Measurements from ENCODE around the gene ZFC3H1.

ZFC3H1 gene

GRCh38 chr12:71685914-71686657, 22.4 kb upstream of the ZFC3H1 start, which contains the start of gene TMEM19:
Gene TMEM19 (plus strand): TSS chr12:71686082. CDS start chr12:71686681, 599 bp downstream.
- H3K4me1 ChIP-seq (ENCODE audit: insufficient read depth, low read length, poor library complexity, severe bottlenecking): peaks cover 44% of the 10 kb centered on the region

DNA sequence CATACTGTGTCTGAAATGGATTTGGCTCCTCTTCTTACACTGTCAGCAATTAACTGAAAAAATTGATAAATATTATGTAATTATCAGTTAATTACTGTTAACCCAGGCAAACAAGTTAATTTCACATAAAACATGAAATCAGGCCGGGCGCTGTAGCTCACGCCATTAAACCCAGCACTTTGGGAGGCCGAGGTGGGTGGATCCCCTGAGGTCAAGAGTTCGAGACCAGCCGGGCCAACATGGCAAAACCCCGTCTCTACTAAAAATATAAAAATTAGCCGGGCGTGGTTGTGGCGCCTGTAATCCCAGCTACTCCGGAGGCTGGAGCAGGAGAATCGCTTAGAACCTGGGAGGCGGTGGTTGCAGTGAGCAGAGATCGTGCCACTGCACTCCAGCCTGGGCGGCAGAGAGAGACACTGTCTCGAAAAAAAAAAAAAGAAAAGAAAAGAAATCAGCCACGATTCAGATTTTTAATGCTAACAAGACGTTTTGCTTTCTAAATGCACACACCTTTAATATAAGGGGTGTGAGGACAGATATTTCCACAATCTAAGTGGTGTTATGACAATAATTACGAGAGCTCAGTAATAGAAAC, 21.8 kb upstream of the ZFC3H1 start:
- TF ChIP-seq EZH2phosphoT487 (IDR thresholded peaks at IDR 0.05; ENCODE audit: borderline replicate concordance) (no peak), CTCF (conservative IDR thresholded peaks at IDR 0.05; ENCODE audit: low read length) (no peak)
- peaks cover 37% of the 10 kb centered on the region for H3K4me1 ChIP-seq (ENCODE audit: insufficient read depth, low read length, poor library complexity, severe bottlenecking)
- peak overlapping the region; percentile 81 for H3K9ac ChIP-seq (ENCODE audit: low read depth, low read length, poor library complexity, severe bottlenecking)
- peak overlapping the region; percentile 96 for H3K4me3 ChIP-seq (ENCODE audit: low read length, poor library complexity, severe bottlenecking)
- H2AFZ ChIP-seq (ENCODE audit: low read length): peak overlapping the region; percentile 89
- peak overlapping the region; percentile 80 for H3K4me2 ChIP-seq (ENCODE audit: low read depth, low read length, poor library complexity, severe bottlenecking)
- no peaks in the 10 kb centered on the region for H3K27me3 ChIP-seq (ENCODE audit: insufficient read depth, low read length, poor library complexity, severe bottlenecking)
- no peaks in the 10 kb centered on the region for H3F3A ChIP-seq (ENCODE audit: low read depth)
- H3K9me3 ChIP-seq (ENCODE audit: insufficient read depth, low read depth, low read length): no peaks in the 10 kb centered on the region
- H4K20me1 ChIP-seq (ENCODE audit: insufficient read depth, low read length, poor library complexity, severe bottlenecking): no peaks in the 10 kb centered on the region
- peaks cover 31% of the 10 kb centered on the region for H3K79me2 ChIP-seq (ENCODE audit: insufficient read depth, low read length)
- H3K9me2 ChIP-seq (replicated peaks; ENCODE audit: low read depth, low read length): no peaks in the 10 kb centered on the region
- H3K36me3 ChIP-seq (ENCODE audit: insufficient read depth, low read length): no peaks in the 10 kb centered on the region

More at GRCh38 chr12:71685914-71686657, 22.4 kb upstream of the ZFC3H1 start, which contains the start of gene TMEM19:
- peak within 1 kb of the TSS; percentile 96 for H3K4me3 ChIP-seq (ENCODE audit: low read length, poor library complexity, severe bottlenecking)
- H4K20me1 ChIP-seq (ENCODE audit: insufficient read depth, low read length, poor library complexity, severe bottlenecking): no peaks in the 10 kb centered on the region
- no peaks in the 10 kb centered on the region for H3F3A ChIP-seq (ENCODE audit: low read depth)
- peak within 1 kb of the TSS; percentile 89 for H2AFZ ChIP-seq (ENCODE audit: low read length)
- peaks cover 31% of the 10 kb centered on the region for H3K79me2 ChIP-seq (ENCODE audit: insufficient read depth, low read length)
- peak; percentile 35 for TF ChIP-seq CTCF (conservative IDR thresholded peaks at IDR 0.05; ENCODE audit: low read length)
- TF ChIP-seq EZH2phosphoT487 (IDR thresholded peaks at IDR 0.05; ENCODE audit: borderline replicate concordance): no peak
- H3K9ac ChIP-seq (ENCODE audit: low read depth, low read length, poor library complexity, severe bottlenecking): peak within 1 kb of the TSS; percentile 81
- H3K36me3 ChIP-seq (ENCODE audit: insufficient read depth, low read length): no peaks in the 10 kb centered on the region
- H3K4me2 ChIP-seq (ENCODE audit: low read depth, low read length, poor library complexity, severe bottlenecking): peak within 1 kb of the TSS; percentile 80
- H3K9me3 ChIP-seq (ENCODE audit: insufficient read depth, low read depth, low read length): no peaks in the 10 kb centered on the region
- no peaks in the 10 kb centered on the region for H3K27me3 ChIP-seq (ENCODE audit: insufficient read depth, low read length, poor library complexity, severe bottlenecking)
- H3K9me2 ChIP-seq (replicated peaks; ENCODE audit: low read depth, low read length): no peaks in the 10 kb centered on the region

GRCh38 chr12:71684081-71684480, 20.4 kb upstream of the ZFC3H1 start:
- TF ChIP-seq CTCF (conservative IDR thresholded peaks at IDR 0.05; ENCODE audit: low read length) (no peak), EZH2phosphoT487 (IDR thresholded peaks at IDR 0.05; ENCODE audit: borderline replicate concordance) (no peak)
- H3K9me3 ChIP-seq (ENCODE audit: insufficient read depth, low read depth, low read length): no peaks in the 10 kb centered on the region
- H3K9ac ChIP-seq (ENCODE audit: low read depth, low read length, poor library complexity, severe bottlenecking): no peak overlapping the region
- H3K36me3 ChIP-seq (ENCODE audit: insufficient read depth, low read length): no peaks in the 10 kb centered on the region
- H3K79me2 ChIP-seq (ENCODE audit: insufficient read depth, low read length): peaks cover 27% of the 10 kb centered on the region
- peaks cover 27% of the 10 kb centered on the region for H3K4me1 ChIP-seq (ENCODE audit: insufficient read depth, low read length, poor library complexity, severe bottlenecking)
- H3K27me3 ChIP-seq (ENCODE audit: insufficient read depth, low read length, poor library complexity, severe bottlenecking): no peaks in the 10 kb centered on the region
- 0 out of 2 replicates have a peak overlapping the region, but pooled peaks have one; percentile 35 for H2AFZ ChIP-seq (ENCODE audit: low read length)
- peak overlapping the region; percentile 18 for H3K4me2 ChIP-seq (ENCODE audit: low read depth, low read length, poor library complexity, severe bottlenecking)
- no peaks in the 10 kb centered on the region for H3K9me2 ChIP-seq (replicated peaks; ENCODE audit: low read depth, low read length)
- H3F3A ChIP-seq (ENCODE audit: low read depth): no peaks in the 10 kb centered on the region
- no peaks in the 10 kb centered on the region for H4K20me1 ChIP-seq (ENCODE audit: insufficient read depth, low read length, poor library complexity, severe bottlenecking)
- no peak overlapping the region for H3K4me3 ChIP-seq (ENCODE audit: low read length, poor library complexity, severe bottlenecking)
